HTR-8/SVneo (cell line): ENCODE results near the gene C2orf42.
"Not testable (repeated sequence)": the region's sequence is repeated elsewhere in the genome, so short reads cannot be mapped to it uniquely, and the experiment has no call there.

Experiments used
- DNase-seq: peaks from one replicate; pipeline ENCODE4 v3.0.0; 2011; ENCODE audit warnings: low spot score, mixed read lengths; ENCODE audit not compliant: insufficient read length
- FAIRE-seq: peaks from 2 replicates; lab custom pipeline; 2011; peaks lifted over from hg19 to GRCh38; lab: Jason Lieb, UNC

The C2orf42 gene

DNA sequence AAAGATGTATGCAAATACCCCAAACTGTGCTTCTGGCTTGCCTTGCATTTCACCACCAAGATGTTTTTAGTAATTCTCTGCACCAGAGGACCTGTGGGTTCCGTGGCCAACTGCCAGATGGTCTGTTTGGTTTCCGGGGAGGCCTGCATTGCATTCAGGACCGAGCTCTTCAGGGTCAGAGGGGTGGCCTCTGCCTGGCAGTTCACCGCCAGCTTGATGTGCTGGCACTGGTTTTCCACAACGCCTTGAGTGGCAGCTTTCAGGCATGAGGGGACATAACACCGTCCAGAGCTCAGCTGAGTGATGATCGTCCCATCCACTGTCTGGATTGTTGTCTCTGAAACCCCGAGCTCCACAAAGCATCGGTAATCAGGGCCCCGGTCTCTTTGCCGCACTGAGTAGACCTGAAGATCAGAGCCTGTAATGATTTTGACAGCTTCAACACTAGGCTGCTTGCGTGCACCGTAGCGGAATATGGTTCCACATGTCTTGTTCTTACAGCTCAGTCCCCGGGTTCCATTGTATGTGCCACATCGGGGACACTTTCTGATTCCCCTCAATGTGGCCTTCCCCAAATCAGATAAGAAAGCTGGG is 9.4 kb downstream of the C2orf42 start:
- DNase-seq, result no peak
- FAIRE-seq, result no peak

DNA sequence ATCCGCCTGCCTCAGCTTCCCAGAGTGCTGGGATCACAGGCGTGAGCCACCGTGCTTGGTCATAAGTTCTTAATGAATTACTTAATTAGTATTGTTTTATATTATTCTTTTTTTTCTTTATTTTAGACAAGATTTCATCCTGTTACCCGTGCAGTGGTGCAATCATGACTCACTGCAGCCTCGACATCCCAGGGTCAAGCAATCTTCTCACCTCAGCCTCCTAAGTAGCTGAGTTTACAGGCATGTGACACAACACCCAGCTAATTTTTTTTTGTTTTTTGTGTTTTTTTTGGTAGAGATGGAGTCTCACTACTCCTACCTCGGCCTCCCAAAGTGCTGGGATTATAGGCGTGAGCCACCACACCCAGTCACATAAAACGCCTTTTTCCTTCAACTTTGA is 17.3 kb downstream of the C2orf42 start:
- DNase-seq (no peak), FAIRE-seq (no peak)

DNA sequence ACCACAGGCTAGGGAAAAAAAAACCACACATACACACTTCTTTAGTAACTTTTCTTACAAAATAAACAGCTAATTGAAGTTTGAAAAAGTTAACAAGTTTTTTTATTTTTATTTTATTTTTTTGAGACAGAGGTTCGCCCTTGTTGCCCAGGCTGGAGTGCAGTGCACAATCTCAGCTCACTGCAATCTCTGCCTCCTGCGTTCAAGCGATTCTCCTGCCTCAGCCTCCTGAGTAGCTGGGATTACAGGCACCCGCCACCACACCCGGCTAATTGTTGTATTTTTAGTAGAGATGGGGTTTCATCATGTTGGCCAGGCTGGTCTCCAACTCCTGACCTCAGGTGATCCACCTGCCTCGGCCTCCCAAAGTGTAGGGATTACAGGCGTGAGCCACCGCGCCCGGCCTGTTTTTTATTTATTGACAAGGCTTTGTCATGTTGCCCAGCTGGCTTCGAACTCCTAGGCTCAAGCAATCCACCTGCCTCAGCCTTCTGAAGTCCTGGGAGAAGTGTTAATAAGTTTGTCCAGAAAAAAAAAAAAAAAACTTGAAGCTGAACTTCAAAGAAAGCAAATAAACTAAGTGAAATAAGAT is 21.1 kb downstream of the C2orf42 start:
- DNase-seq, FAIRE-seq: not testable (repeated sequence)

DNA sequence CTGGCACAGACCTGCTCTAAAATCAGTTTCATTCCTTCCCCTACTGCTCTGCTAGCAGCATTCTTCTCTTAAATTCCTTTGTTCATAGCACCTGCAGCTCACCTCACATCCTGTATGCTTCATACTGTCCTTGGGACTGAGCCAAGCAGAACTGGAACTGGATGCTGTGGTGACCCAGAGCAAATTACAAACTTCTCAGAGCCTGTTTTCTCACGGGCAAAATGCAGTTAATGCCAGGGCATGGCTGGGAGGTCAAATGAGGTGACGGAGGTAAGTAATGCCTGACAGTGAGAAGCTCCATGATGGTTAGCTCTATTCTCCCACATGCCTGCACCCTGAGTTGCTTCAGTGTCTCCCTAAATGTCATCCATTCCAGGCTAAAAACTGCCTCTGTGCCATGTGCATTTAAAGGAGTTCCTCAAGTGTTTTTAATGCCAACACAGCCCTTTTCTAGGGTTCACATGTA is 29.7 kb downstream of the C2orf42 start:
- DNase-seq, result no peak
- no peak for FAIRE-seq

DNA sequence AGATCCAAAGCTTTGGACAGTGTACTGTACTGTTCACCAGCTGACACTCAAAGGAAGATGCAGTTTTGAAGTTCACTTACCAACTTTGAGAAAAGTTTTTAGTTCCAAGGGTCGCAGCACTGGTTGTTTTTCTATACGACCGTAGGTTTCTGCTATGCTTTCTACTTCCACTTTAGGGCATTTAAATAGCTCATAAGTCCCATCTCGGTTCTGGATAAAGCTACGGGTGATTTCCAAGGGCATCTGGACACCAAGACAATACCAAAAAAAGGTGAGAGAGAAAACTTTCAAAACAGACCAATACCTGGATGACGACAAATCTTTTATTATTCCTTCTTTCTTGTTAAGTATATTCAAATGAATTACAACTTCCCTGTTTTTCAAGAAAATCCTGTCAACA is 30.3 kb downstream of the C2orf42 start:
- no peak for DNase-seq
- no peak for FAIRE-seq

DNA sequence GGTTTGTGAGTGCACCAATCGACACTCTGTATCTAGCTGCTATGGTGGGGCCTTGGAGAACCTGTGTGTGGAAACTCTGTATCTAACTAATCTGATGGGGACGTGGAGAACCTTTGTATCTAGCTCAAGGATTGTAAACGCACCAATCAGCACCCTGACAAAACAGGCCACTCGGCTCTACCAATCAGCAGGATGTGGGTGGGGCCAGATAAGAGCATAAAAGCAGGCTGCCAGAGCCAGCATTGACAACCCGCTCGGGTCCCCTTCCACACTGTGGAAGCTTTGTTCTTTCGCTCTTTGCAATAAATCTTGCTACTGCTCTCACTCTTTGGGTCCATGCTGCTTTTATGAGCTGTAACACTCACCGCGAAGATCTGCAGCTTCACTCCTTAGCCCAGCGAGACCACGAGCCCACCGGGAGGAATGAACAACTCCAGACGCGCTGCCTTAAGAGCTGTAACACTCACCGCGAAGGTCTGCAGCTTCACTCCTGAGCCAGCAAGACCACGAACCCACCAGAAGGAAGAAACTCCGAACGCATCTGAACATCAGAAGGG is 41.6 kb downstream of the C2orf42 start:
- FAIRE-seq, DNase-seq: not testable (repeated sequence)

DNA sequence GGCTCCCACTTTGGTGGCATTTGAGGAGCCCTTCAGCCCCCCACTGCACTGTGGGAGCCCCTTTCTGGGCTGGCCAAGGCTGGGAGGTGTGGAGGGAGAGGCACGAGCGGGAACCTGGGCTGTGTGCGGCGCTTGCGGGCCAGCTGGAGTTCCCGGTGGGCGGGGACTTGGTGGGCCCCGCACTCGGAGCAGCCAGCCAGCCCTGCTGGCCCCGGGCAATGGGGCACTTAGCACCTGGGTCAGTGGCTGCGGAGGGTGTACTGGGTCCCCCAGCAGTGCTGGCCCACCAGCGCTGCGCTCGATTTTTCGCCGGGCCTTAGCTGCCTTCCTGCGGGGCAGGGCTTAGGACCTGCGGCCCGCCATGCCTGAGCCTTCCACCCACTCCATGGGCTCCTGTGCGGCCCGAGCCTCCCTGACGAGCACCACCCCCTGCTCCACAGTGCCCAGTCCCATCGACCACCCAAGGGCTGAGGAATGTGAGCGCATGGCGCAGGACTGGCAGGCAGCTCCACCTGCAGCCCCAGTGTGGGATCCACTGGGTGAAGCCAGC is 42.5 kb downstream of the C2orf42 start:
- not testable (repeated sequence) for DNase-seq, FAIRE-seq

DNA sequence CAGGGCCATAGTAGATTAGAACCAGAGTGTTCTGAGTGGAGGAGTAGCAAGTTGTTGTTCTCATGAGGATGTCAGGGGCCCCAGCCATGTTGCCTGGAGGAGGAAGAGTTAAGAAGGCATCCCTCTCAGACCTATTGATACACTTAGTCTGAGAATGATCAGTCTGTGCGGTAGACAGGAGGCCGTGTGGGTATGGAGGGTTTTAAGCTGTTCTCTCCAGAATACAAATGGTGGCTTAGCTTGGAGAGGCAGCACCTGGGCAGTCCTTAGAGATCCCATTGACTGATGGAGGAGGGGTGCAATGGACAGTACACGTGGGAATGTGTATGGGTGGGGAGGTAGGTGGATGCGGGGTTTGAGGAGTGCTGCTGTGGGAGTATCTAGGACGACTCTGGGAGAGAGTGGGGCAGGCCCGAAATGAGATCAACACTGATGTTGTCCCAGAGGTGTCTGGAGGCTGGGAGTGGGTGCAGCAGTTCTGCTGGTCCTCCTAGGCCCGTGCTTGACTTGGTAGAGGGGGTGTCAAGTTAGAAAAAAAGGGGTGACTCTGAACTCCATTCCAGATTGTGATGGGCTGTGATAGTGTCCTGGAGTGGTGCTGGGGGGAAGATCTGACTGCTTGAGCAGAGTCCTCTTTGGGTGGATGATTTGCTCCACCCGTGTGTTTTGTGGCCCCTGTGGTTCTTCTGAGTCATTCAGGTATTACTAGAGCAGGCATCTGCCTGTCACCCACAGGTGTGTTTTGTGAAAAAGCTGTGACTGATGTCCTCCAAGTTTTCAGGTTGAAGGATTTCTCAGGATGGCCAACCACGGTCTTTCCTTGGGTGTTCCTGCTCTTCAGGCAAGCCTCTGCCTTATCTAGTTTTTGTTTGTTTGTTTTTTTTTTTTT is 44.7 kb downstream of the C2orf42 start:
- FAIRE-seq (no peak), DNase-seq (no peak)

DNA sequence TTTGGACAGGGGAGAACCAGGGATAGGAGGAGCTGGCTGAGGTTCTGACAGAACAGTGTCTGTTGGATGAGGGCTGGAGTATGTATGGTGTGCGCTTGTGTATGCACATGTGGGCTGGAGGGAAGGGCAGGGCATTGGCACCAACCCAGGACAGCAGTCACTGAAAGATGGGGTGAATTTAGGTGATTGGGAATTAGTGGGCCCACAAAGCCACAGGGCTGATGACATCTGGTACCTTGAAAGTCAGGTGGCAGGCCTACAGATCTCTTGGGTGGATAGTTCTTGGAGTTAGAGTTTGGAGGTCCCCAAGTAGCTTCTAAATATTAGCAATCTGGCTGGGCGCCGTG is 45.7 kb downstream of the C2orf42 start:
- DNase-seq (no peak), FAIRE-seq (no peak)

DNA sequence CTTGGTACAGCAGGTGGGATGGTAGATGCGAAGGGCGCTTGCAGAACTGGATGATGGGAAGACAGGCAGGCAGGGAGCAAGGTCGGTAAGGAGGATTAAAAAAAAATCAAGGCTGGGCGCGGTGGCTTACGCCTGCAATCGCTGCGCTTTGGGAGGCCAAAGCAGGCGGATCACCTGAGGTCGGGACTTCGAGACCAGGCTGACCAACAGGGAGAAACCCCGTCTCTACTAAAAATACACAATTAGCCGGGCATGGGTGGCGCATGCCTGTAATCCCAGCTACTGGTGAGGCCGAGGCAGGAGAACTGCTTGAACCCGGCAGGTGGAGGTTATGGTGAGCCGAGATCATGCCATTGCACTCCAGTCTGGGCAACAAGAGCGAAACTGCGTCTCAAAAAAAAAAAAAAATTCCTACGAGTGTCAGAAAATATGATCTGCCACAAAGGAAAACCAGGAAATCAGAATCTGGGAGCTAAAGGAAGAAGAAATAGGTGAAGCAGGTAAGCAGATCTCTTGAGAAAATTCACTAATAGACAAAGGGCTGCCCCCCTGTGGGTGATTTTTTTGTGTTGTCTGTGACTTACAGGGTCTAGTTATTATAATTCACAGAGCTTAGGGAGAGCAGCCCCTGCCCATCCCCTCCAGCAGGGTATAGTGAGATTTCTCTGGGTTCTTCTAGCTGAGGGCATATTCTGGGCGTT is 46.2 kb downstream of the C2orf42 start:
- no peak for FAIRE-seq
- DNase-seq, result no peak

DNA sequence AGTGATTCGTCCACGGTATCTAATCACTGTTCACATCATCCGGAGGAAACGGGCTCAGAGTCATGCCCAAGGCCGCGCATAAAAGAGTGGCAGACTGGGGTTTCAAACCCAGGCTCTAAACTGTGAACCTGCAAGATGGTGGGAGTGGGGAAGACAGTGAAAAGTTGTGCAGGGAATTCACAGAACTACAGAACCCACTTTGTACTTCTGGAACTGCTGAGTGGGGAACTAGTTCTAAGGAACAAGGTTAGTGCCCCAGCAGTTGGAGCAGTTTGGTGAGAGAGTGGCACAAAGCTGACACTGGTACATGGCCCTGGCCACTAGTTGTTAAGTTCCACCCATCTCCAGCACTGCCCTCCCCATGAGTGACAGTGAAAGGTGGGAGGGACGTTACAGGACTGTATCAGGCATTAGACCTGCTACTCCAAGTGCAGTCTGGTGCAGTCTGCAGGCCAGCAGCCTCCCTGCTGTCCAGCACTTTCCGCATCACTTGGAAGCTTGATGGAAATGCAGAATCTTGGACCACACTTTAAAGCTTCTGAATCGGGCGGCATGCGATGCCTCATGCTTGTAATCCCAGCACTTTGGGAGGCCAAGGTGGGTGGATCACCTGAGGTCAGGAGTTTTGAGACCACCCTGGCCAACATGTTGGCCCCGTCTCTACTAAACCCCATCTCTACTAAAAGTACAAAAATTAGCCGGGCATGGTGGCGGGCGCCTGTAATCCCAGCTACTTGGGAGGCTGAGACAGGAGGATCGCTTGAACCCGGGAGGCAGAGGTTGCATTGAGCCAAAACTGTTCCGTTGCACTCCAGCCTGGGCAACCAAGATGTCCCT is 47.3 kb downstream of the C2orf42 start:
- FAIRE-seq (peak; percentile 86), DNase-seq (peak; percentile 80)

DNA sequence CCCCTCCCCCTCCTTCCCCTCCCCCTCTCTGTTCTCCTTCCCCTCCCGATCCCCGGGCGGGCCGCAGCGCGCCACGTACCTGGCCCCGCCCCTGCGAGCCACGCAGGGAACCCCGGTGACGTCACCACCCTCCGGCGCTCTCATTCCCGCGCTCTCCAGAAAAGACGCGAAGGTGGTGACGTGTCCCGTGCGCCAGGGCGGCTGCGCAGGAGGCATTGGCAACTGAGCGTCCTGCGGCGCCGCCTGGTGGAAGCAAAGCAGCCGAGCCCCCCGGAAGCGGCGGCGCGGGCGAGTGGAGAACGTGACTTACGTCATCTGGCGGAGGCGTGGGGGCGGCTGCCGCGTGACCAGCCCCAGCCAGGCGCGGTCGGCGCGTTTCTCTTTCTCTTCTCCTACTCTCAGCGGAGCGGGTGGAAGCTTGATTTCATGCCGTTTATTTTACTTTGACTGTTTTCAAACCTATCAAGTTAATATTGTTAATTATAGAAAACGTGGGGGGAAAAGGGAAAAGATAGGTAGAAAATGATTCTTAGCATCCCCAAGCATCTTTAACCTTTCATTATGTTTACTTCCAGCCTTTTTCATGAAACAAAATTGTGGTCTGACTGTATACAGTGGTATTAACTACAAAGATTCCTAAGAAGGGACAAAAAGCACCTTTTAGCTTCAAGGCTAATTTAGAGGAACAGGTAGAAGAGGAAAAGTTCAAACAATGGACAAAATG is 48.1 kb downstream of the C2orf42 start:
- DNase-seq, result peak; percentile 98
- peak; percentile 96 for FAIRE-seq

DNA sequence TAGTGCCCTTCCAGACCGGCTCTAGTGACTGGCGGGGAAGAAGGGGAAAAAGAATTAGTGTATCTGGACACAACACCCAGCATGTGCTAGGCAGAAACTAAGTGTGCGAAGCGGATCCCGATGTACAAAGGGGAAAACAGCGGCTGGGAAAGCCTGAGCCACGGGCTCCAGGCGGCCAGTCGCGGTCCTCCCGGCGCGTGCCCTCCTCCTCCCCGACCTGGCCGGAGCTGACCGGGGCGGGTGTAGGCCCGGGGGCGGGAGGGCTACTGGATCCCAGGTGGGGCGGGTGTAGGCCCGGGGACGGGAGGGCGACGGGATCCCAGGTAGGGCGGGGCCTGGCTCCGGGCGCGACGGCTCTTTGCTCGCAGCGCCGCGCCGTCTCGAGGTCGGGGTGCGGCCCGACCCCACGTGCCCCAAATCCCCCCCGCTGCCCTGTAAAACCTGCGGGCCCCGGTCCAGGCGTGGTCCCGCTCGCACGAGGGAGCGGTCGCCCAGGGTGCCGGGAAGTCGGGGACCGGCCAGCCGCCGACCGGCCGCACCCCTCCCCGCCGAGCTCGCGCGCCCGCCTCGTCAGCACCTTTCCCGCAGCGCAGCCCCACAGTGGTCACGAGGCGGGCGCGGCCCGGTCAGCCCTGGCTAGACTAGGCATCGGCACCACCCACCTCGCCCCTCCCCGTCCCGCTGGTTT is 48.8 kb downstream of the C2orf42 start:
- FAIRE-seq (no peak), DNase-seq (no peak)

DNA sequence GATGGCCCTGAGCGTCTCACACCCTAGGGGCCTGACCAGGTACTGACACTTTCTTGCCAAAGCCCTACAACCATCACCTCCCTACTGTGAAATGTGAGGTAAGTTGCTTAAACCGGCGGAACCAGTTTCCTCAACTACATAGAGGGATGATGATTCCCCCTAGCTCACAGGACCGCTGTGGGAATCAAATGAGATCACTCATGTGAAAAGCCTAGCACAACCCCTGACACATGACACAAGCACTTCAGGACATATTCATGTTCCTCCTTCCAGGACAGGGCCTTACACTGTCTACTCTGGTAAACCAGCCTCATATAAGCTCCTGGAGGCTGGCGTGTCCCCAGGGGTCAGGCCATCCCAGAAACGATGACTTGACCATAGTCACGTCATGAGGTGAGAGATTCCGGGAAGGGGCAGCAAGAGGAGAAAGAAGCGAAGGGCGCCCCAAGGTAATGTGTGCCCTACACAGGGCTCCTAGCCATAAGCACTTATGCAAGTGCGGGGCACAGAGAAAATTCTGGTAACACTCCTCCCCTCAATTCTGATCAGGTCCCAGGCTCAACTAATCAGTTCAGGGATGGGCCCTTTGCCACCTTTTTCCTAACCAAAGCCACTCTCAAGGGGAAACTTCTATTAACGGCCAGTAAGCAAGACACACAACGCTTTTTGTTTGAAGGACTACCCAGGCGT is 49.5 kb downstream of the C2orf42 start:
- FAIRE-seq (no peak), DNase-seq (no peak)

DNA sequence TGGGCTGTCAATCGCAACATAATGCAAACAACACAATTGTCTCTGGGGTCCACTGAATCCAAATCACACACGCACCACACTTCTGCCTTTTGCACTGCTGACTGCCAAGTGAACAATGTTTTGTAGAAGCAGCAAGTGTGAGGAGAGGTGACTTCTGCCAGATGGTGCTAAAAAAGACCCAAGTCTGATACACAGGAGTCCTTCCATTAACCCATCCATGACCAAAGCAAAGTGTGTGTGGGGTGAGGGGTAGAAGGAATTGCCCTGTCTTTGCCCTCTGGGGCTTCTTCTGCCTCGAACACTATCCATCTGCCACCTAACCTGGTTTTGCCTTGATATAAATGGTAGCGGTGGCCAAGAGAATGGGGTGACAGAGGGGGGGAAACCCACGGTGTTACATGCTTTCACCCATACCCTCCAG is 50.0 kb downstream of the C2orf42 start:
- FAIRE-seq (no peak), DNase-seq (no peak)

DNA sequence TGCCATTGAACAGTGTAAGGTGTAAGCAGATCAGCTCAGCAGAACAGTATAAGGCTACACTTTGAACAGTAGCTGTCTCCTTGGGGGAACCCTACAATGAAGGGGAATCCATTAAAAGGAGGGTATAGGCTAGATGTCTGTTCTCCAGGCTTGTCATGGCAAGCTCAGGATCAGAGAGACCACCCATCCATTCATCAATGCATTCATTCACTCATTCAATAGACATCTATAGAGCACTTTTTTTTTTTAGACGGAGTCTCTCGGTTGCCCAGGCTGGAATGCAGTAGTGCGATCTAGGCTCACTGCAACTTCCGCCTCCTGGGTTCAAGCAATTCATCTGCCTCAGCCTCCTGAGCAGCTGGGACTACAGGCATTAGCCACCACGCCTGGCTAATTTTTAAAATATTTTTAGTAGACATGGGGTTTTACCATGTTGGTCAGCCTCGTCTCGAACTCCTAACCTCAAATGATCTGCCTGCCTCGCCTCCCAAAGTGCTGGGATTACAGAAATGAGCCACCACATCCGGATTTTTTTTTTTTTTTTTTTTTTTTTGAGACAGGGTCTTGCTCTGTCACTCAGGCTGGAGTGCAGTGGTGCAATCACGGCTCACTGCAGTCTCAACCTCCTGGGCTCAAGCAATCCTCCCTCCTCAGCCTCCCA is 56.4 kb downstream of the C2orf42 start:
- not testable (repeated sequence) for FAIRE-seq, DNase-seq
